ENCODE data around the gene FAM204A. TPM values are rescaled to one million over a fixed set of nuclear protein-coding genes. Genes with fewer than 3 reads are reported as not detected.

The FAM204A gene
- total RNA-seq, 1 donor from 2014 or later, result 60.2 TPM

DNA sequence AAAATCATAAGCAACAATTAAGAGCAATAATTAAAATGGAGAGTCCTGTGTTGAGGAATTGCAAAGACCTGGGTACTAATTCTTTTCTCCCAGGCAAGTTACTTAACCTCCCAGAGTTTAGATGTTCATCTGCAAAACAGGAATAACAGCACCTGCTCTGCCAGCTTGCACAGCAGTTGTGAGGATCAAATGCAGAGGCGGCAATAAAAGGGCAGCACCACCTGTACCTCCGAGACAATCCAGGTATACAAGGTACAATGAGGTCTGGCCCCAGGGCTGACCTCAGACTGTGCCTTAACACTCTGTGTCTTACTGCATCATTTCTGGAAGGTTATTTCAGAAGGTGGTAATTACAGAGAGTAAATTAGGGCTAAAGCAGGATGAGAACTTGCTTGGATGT is 14.5 kb upstream of the FAM204A start:
- H3K4me3 ChIP-seq (ENCODE audit: insufficient read depth, low read depth, low read length), result no peak overlapping the region
- DNase-seq (ENCODE audit: low read depth), result no peak
- TF ChIP-seq EZH2 (IDR thresholded peaks at IDR 0.05; ENCODE audit: insufficient read depth, low read length), result no peak
- TF ChIP-seq, protein P1, sequence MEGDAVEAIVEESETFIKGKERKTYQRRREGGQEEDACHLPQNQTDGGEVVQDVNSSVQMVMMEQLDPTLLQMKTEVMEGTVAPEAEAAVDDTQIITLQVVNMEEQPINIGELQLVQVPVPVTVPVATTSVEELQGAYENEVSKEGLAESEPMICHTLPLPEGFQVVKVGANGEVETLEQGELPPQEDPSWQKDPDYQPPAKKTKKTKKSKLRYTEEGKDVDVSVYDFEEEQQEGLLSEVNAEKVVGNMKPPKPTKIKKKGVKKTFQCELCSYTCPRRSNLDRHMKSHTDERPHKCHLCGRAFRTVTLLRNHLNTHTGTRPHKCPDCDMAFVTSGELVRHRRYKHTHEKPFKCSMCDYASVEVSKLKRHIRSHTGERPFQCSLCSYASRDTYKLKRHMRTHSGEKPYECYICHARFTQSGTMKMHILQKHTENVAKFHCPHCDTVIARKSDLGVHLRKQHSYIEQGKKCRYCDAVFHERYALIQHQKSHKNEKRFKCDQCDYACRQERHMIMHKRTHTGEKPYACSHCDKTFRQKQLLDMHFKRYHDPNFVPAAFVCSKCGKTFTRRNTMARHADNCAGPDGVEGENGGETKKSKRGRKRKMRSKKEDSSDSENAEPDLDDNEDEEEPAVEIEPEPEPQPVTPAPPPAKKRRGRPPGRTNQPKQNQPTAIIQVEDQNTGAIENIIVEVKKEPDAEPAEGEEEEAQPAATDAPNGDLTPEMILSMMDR (IDR thresholded peaks at IDR 0.05; ENCODE audit: insufficient read depth, low read depth, low read length), result no peak

DNA sequence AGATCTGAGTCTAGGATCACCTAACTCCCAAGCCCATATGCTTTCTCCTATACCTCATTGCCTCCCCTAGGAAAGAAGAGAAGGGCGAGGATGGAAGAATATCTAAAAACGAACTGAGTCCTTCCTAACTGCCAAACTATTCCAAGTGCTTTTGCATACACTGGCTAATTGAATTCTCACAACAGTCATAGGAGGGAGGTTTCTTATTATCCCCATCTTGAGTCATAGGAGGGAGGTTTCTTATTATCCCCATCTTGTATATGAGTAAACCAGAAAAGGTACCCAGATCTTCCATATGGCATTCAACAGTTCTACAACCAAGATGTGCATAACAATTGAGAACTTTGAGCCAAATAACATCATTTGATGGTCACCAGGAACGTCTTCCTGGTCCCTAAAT is 13.1 kb upstream of the FAM204A start:
- peaks cover 6% of the 10 kb centered on the region for H3K27me3 Mint-ChIP-seq (ENCODE audit: low read depth, unreplicated experiment)
- TF ChIP-seq EZH2 (IDR thresholded peaks at IDR 0.05; ENCODE audit: insufficient read depth, low read length), result no peak
- TF ChIP-seq, protein P1 (IDR thresholded peaks at IDR 0.05; ENCODE audit: insufficient read depth, low read depth, low read length), result no peak
- FAIRE-seq, result no peak

More for the DNA sequence above, 14.5 kb upstream of the FAM204A start:
- Histone ChIP-seq H3K36me3 (ENCODE audit: insufficient read depth, low read length) (no peaks in the 10 kb centered on the region), H3K27ac (ENCODE audit: low read depth, low read length) (no peak overlapping the region), H3K79me2 (ENCODE audit: insufficient read depth, low read length) (no peaks in the 10 kb centered on the region), H3K4me2 (ENCODE audit: low read length) (no peak overlapping the region), H4K20me1 (ENCODE audit: insufficient read depth, low read length) (no peaks in the 10 kb centered on the region), H3K27me3 (ENCODE audit: insufficient read depth, low read length) (peaks cover 2% of the 10 kb centered on the region), H3K9ac (ENCODE audit: low read length) (no peak overlapping the region), H2AFZ (ENCODE audit: low read depth, low read length) (no peak overlapping the region), H3K4me1 (ENCODE audit: insufficient read depth, low read length) (no peaks in the 10 kb centered on the region), H3K9me3 (ENCODE audit: insufficient read depth, low read depth, low read length) (no peaks in the 10 kb centered on the region)
- H3K4me1 Mint-ChIP-seq (ENCODE audit: low read depth, unreplicated experiment), result no peaks in the 10 kb centered on the region
- FAIRE-seq, result no peak
- H3K27ac Mint-ChIP-seq (ENCODE audit: unreplicated experiment), result no peak overlapping the region
- H3K9me3 Mint-ChIP-seq (ENCODE audit: unreplicated experiment), result no peaks in the 10 kb centered on the region
- no peak overlapping the region for H3K4me3 Mint-ChIP-seq (ENCODE audit: unreplicated experiment)
- H3K36me3 Mint-ChIP-seq (ENCODE audit: low read depth, unreplicated experiment), result peaks cover 2% of the 10 kb centered on the region
- H3K27me3 Mint-ChIP-seq (ENCODE audit: low read depth, unreplicated experiment), result peaks cover 6% of the 10 kb centered on the region

GRCh38 chr10:118349235-118349634 is 7.1 kb upstream of the FAM204A start:
- Histone ChIP-seq H2AFZ (ENCODE audit: low read depth, low read length) (no peak overlapping the region), H3K4me2 (ENCODE audit: low read length) (no peak overlapping the region), H3K79me2 (ENCODE audit: insufficient read depth, low read length) (no peaks in the 10 kb centered on the region), H3K9ac (ENCODE audit: low read length) (no peak overlapping the region), H3K4me1 (ENCODE audit: insufficient read depth, low read length) (no peaks in the 10 kb centered on the region), H3K9me3 (ENCODE audit: insufficient read depth, low read depth, low read length) (no peaks in the 10 kb centered on the region), H3K27ac (ENCODE audit: low read depth, low read length) (no peak overlapping the region), H4K20me1 (ENCODE audit: insufficient read depth, low read length) (no peaks in the 10 kb centered on the region), H3K4me3 (ENCODE audit: insufficient read depth, low read depth, low read length) (no peak overlapping the region), H3K36me3 (ENCODE audit: insufficient read depth, low read length) (no peaks in the 10 kb centered on the region), H3K27me3 (ENCODE audit: insufficient read depth, low read length) (peaks cover 2% of the 10 kb centered on the region)
- H3K27ac Mint-ChIP-seq (ENCODE audit: unreplicated experiment), result no peak overlapping the region
- no peaks in the 10 kb centered on the region for H3K9me3 Mint-ChIP-seq (ENCODE audit: unreplicated experiment)
- FAIRE-seq, result no peak
- TF ChIP-seq EZH2 (IDR thresholded peaks at IDR 0.05; ENCODE audit: insufficient read depth, low read length), result no peak
- TF ChIP-seq, protein P1 (IDR thresholded peaks at IDR 0.05; ENCODE audit: insufficient read depth, low read depth, low read length), result no peak
- no peaks in the 10 kb centered on the region for H3K36me3 Mint-ChIP-seq (ENCODE audit: low read depth, unreplicated experiment)
- H3K4me3 Mint-ChIP-seq (ENCODE audit: unreplicated experiment), result no peak overlapping the region
- H3K4me1 Mint-ChIP-seq (ENCODE audit: low read depth, unreplicated experiment), result no peaks in the 10 kb centered on the region
- H3K27me3 Mint-ChIP-seq (ENCODE audit: low read depth, unreplicated experiment), result peaks cover 2% of the 10 kb centered on the region
- no peak for DNase-seq (ENCODE audit: low read depth)

More for the DNA sequence above, 13.1 kb upstream of the FAM204A start:
- Histone ChIP-seq H3K4me1 (ENCODE audit: insufficient read depth, low read length) (no peaks in the 10 kb centered on the region), H4K20me1 (ENCODE audit: insufficient read depth, low read length) (no peaks in the 10 kb centered on the region), H3K4me2 (ENCODE audit: low read length) (no peak overlapping the region), H3K27me3 (ENCODE audit: insufficient read depth, low read length) (peaks cover 2% of the 10 kb centered on the region), H3K79me2 (ENCODE audit: insufficient read depth, low read length) (no peaks in the 10 kb centered on the region), H3K27ac (ENCODE audit: low read depth, low read length) (no peak overlapping the region), H3K4me3 (ENCODE audit: insufficient read depth, low read depth, low read length) (no peak overlapping the region), H3K9ac (ENCODE audit: low read length) (no peak overlapping the region), H3K9me3 (ENCODE audit: insufficient read depth, low read depth, low read length) (no peaks in the 10 kb centered on the region), H3K36me3 (ENCODE audit: insufficient read depth, low read length) (no peaks in the 10 kb centered on the region), H2AFZ (ENCODE audit: low read depth, low read length) (no peak overlapping the region)
- no peaks in the 10 kb centered on the region for H3K9me3 Mint-ChIP-seq (ENCODE audit: unreplicated experiment)
- H3K36me3 Mint-ChIP-seq (ENCODE audit: low read depth, unreplicated experiment), result peaks cover 2% of the 10 kb centered on the region
- H3K27ac Mint-ChIP-seq (ENCODE audit: unreplicated experiment), result no peak overlapping the region
- no peak for DNase-seq (ENCODE audit: low read depth)
- H3K4me3 Mint-ChIP-seq (ENCODE audit: unreplicated experiment), result no peak overlapping the region
- H3K4me1 Mint-ChIP-seq (ENCODE audit: low read depth, unreplicated experiment), result no peaks in the 10 kb centered on the region

Measured in astrocyte (in vitro differentiated cells and primary cell).